WTC11 (cell line): ENCODE measurements around the gene NRF1.

Experiments used
- FOXJ3 ChIP-seq: sonication (generic); formaldehyde crosslinking; IDR thresholded peaks from 2 replicates; pipeline ENCODE4 v1.9.0; 2021; ENCODE audit warnings: missing genetic modification reagents, mild to moderate bottlenecking, borderline replicate concordance
- MXD4 ChIP-seq: fragments of 250-450 bp; sonication (Bioruptor Pico); IDR thresholded peaks from 2 replicates; pipeline ENCODE4 v1.8.0; 2021; ENCODE audit warnings: mild to moderate bottlenecking, moderate library complexity, borderline replicate concordance
- NR1H2 ChIP-seq: sonication (generic); formaldehyde crosslinking; IDR thresholded peaks from 2 replicates; pipeline ENCODE4 v1.9.0; 2021; ENCODE audit warnings: mild to moderate bottlenecking, moderate library complexity, missing genetic modification reagents
- SP1 ChIP-seq: sonication (generic); formaldehyde crosslinking; conservative IDR thresholded peaks from 2 replicates; pipeline ENCODE4 v1.8.1; 2022; ENCODE audit warnings: missing genetic modification reagents
- TEAD1 ChIP-seq: sonication (generic); formaldehyde crosslinking; IDR thresholded peaks from 2 replicates; pipeline ENCODE4 v1.8.0; 2022; ENCODE audit warnings: mild to moderate bottlenecking, missing genetic modification reagents
- ZBTB21 ChIP-seq: sonication (generic); formaldehyde crosslinking; IDR thresholded peaks from 2 replicates; pipeline ENCODE4 v1.8.1; 2023; ENCODE audit warnings: mild to moderate bottlenecking, missing genetic modification reagents, borderline replicate concordance
- ZNF121 ChIP-seq: sonication (generic); formaldehyde crosslinking; IDR thresholded peaks from 2 replicates; pipeline ENCODE4 v1.8.0; 2023; ENCODE audit warnings: missing genetic modification reagents
- ZNF263 ChIP-seq: sonication (generic); formaldehyde crosslinking; IDR thresholded peaks from 2 replicates; pipeline ENCODE4 v1.8.1; 2022; ENCODE audit warnings: low read depth, mild to moderate bottlenecking, moderate library complexity, missing genetic modification reagents
- TF ChIP-seq, protein P1 (sequence below): sonication (generic); formaldehyde crosslinking; IDR thresholded peaks from 2 replicates; pipeline ENCODE4 v1.8.1; 2022; ENCODE audit warnings: low read depth, missing genetic modification reagents, borderline replicate concordance
- TF ChIP-seq, protein P2 (sequence below): fragments of 200-600 bp; IDR thresholded peaks from 2 replicates; pipeline ENCODE4 v1.8.0; 2022; ENCODE audit warnings: antibody characterized with exemption
- TF ChIP-seq, protein P3 (sequence below): sonication (generic); formaldehyde crosslinking; IDR thresholded peaks from 2 replicates; pipeline ENCODE4 v1.8.0; 2022; ENCODE audit warnings: mild to moderate bottlenecking, missing genetic modification reagents

DNA sequence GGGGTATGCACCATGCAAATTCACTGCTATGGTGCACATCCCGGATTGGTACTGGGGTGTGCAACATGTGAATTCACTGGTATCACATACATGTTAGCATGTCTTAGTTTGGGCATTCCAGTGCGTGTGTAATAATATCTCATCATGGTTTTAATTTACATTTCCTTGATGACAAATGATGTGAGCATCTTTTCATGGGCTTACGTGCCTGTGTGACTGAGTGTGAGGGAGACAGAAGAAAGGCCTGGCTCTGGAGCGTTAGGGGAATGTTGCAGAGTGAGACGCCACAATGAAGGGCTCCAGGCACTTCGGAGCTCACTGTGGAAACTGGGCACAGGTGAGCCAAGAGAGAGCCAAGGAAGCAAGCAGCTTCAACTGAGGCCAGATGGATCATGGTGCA, 178.6 kb downstream of the NRF1 start:
- TF ChIP-seq, protein P1, sequence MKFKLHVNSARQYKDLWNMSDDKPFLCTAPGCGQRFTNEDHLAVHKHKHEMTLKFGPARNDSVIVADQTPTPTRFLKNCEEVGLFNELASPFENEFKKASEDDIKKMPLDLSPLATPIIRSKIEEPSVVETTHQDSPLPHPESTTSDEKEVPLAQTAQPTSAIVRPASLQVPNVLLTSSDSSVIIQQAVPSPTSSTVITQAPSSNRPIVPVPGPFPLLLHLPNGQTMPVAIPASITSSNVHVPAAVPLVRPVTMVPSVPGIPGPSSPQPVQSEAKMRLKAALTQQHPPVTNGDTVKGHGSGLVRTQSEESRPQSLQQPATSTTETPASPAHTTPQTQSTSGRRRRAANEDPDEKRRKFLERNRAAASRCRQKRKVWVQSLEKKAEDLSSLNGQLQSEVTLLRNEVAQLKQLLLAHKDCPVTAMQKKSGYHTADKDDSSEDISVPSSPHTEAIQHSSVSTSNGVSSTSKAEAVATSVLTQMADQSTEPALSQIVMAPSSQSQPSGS = no peak
- TF ChIP-seq TEAD1 (CRISPR knock-in tag) (no peak), ZNF263 (CRISPR knock-in tag) (no peak), MXD4 (no peak), ZNF121 (no peak), SP1 (CRISPR knock-in tag) (no peak), FOXJ3 (CRISPR knock-in tag) (no peak), NR1H2 (no peak), ZBTB21 (no peak)
- TF ChIP-seq, protein P2, sequence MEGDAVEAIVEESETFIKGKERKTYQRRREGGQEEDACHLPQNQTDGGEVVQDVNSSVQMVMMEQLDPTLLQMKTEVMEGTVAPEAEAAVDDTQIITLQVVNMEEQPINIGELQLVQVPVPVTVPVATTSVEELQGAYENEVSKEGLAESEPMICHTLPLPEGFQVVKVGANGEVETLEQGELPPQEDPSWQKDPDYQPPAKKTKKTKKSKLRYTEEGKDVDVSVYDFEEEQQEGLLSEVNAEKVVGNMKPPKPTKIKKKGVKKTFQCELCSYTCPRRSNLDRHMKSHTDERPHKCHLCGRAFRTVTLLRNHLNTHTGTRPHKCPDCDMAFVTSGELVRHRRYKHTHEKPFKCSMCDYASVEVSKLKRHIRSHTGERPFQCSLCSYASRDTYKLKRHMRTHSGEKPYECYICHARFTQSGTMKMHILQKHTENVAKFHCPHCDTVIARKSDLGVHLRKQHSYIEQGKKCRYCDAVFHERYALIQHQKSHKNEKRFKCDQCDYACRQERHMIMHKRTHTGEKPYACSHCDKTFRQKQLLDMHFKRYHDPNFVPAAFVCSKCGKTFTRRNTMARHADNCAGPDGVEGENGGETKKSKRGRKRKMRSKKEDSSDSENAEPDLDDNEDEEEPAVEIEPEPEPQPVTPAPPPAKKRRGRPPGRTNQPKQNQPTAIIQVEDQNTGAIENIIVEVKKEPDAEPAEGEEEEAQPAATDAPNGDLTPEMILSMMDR = no peak
- TF ChIP-seq, protein P3, sequence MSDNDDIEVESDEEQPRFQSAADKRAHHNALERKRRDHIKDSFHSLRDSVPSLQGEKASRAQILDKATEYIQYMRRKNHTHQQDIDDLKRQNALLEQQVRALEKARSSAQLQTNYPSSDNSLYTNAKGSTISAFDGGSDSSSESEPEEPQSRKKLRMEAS (CRISPR knock-in tag) = no peak
